ENCODE data around the gene DZIP1L.
"Not testable (repeated sequence)": the region's sequence is repeated elsewhere in the genome, so short reads cannot be mapped to it uniquely, and the experiment has no call there.

DNA sequence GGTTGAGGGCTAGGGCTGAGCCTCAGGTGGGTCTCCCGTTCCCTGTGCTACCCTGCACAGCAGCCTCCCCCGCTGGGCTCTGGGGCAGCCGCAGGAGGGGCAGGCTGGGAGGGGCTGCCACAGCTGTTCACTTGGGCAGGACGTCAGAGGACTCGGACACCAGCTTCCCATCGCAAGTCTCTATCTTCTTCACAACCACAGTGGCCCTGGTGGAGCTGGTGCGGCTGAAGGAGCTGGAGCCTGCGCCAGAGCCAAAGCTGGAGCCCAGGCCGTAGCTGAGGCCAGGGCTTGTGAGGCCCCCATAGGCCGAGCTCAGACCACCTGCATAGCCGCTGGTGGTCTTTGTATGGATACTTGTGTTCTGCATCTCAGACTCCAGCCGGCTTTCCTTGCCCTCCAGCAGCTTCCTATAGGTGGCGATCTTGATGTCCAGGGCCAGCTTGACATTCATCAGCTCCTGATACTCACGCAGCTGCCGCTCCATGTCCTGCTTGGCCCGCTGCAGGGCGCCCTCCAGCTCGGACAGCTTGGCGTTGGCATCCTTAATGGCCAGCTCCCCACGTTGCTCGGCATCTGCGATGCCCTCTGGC, 14.0 kb downstream of the DZIP1L start:
- not testable (repeated sequence) for TF ChIP-seq POLR2A (IDR thresholded peaks at IDR 0.05)
- TF ChIP-seq, protein P1, sequence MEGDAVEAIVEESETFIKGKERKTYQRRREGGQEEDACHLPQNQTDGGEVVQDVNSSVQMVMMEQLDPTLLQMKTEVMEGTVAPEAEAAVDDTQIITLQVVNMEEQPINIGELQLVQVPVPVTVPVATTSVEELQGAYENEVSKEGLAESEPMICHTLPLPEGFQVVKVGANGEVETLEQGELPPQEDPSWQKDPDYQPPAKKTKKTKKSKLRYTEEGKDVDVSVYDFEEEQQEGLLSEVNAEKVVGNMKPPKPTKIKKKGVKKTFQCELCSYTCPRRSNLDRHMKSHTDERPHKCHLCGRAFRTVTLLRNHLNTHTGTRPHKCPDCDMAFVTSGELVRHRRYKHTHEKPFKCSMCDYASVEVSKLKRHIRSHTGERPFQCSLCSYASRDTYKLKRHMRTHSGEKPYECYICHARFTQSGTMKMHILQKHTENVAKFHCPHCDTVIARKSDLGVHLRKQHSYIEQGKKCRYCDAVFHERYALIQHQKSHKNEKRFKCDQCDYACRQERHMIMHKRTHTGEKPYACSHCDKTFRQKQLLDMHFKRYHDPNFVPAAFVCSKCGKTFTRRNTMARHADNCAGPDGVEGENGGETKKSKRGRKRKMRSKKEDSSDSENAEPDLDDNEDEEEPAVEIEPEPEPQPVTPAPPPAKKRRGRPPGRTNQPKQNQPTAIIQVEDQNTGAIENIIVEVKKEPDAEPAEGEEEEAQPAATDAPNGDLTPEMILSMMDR (IDR thresholded peaks at IDR 0.05) = not testable (repeated sequence)

Measured in Peyer's patch (tissue), 4 donors.